GM23248 (cell line): Measurements from ENCODE around the gene LRP3. TPM values are rescaled to one million over a fixed set of nuclear protein-coding genes. Genes with fewer than 3 reads are reported as not detected.

Experiments
- DNase-seq: peaks from one replicate; pipeline ENCODE4 v3.0.0-alpha.2; 2015
- H2AFZ ChIP-seq: fragments of 200-600 bp; sonication (generic); 2 replicates; pipeline ENCODE4 v1.6.1; 2016; ENCODE audit warnings: antibody characterized with exemption
- H3F3A ChIP-seq: fragments of 200-600 bp; sonication (generic); 2 replicates; pipeline ENCODE4 v1.6.1; 2016; ENCODE audit warnings: mild to moderate bottlenecking, antibody characterized with exemption, mixed run types; ENCODE audit not compliant: insufficient read depth
- H3K27ac ChIP-seq: fragments of 200-600 bp; sonication (generic); 2 replicates; pipeline ENCODE4 v1.5.1; 2016; ENCODE audit warnings: mild to moderate bottlenecking
- H3K27me3 ChIP-seq: fragments of 200-600 bp; sonication (generic); replicated peaks from 2 replicates; pipeline ENCODE4 v1.6.1; 2016; ENCODE audit warnings: mild to moderate bottlenecking; ENCODE audit not compliant: insufficient read depth
- H3K36me3 ChIP-seq: fragments of 200-600 bp; sonication (generic); 2 replicates; pipeline ENCODE4 v1.6.1; 2016; ENCODE audit warnings: low read depth, mild to moderate bottlenecking
- H3K4me1 ChIP-seq: fragments of 200-600 bp; sonication (generic); 2 replicates; pipeline ENCODE4 v1.6.1; 2016; ENCODE audit warnings: mild to moderate bottlenecking; ENCODE audit not compliant: insufficient read depth
- H3K4me2 ChIP-seq: fragments of 200-600 bp; sonication (generic); one replicate; pipeline ENCODE4 v1.6.1; 2016; ENCODE audit warnings: mild to moderate bottlenecking; ENCODE audit not compliant: unreplicated experiment
- H3K4me3 ChIP-seq: fragments of 200-600 bp; sonication (generic); 2 replicates; pipeline ENCODE4 v1.5.1; 2016; ENCODE audit warnings: mild to moderate bottlenecking
- H3K79me2 ChIP-seq: fragments of 200-600 bp; sonication (generic); 2 replicates; pipeline ENCODE4 v1.6.1; 2016; ENCODE audit warnings: mild to moderate bottlenecking; ENCODE audit not compliant: insufficient read depth
- H3K9ac ChIP-seq: fragments of 200-600 bp; sonication (generic); 2 replicates; pipeline ENCODE4 v1.6.1; 2016; ENCODE audit warnings: mild to moderate bottlenecking
- H3K9me2 ChIP-seq: fragments of 200-600 bp; sonication (generic); 2 replicates; pipeline ENCODE4 v1.6.1; 2016; ENCODE audit warnings: mixed run types, mild to moderate bottlenecking, moderate library complexity; ENCODE audit not compliant: insufficient read depth
- H3K9me3 ChIP-seq: fragments of 200-600 bp; sonication (generic); one replicate; pipeline ENCODE4 v1.6.1; 2017; ENCODE audit warnings: low read depth
- H4K20me1 ChIP-seq: fragments of 200-600 bp; sonication (generic); 2 replicates; pipeline ENCODE4 v1.6.0; 2016; ENCODE audit not compliant: insufficient read depth
- EZH2 ChIP-seq: fragments of 200-600 bp; sonication (generic); IDR thresholded peaks from 2 replicates; pipeline ENCODE4 v1.6.1; 2018; ENCODE audit warnings: antibody characterized with exemption, mild to moderate bottlenecking; ENCODE audit not compliant: insufficient read depth, poor library complexity, severe bottlenecking
- EZH2phosphoT487 ChIP-seq: fragments of 200-600 bp; sonication (generic); IDR thresholded peaks from 2 replicates; pipeline ENCODE4 v1.6.1; 2018; ENCODE audit warnings: antibody characterized with exemption, moderate library complexity, mild to moderate bottlenecking, low read depth; ENCODE audit not compliant: insufficient read depth
- WGBS, 2 experiments: methylation state at CpG; one replicate each; pipeline ENCODE4 v1.1.6; 2015 to 2017; ENCODE audit warnings: low lambda C conversion rate in 2 of 2, low coverage in 1 of 2; ENCODE audit errors: missing lambda C conversion rate in 2 of 2; 5-methylcytosine and 5-hydroxymethylcytosine counted together
- in situ Hi-C: fragments of 300-500 bp; cut with MboI; formaldehyde crosslinking; loops from 2 replicates; pipeline ENCODE4 v1.15.0; 2020
- polyA plus RNA-seq: library from polyadenylated mRNA; unstranded; fragments of >200 nt; fragmentation: Nextera tagmentation; extraction: Ambion mirVana; gene quantifications from 2 replicates; pipeline ENCODE4 v1.2.1, GENCODE V29; 2016
- total RNA-seq: library from RNA; depleted of rRNA; stranded (reverse); fragments of >200 nt; shearing (Covaris generic); gene quantifications from 2 replicates; pipeline ENCODE4 v1.2.3, GENCODE V29; 2014

LRP3 gene
- total and polyA plus RNA-seq, 2 experiments from 2014 or later: 2.9 to 58.3 TPM

DNA sequence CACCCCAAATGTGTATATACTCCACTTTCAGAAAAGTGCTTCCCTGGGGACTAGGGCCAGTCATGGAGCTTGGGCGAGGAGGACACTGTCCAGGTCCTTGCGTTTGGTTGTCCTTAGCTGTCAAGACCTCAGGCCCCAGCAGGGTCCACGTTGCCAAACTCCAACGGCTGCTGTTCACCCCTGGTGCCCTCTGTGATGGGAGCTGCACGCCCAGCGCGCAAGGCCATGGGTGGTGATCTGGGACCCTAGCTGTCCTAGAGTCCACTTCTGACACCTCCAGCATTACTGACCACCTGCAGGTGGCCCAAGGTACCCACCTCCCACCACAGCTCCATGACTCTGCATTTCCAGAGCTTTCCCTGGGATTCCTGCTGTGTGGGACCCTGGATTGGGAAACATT, 4.0 kb downstream of the LRP3 start:
- WGBS, 2 experiments: 92 to 93% methylated on average over 6 to 7 of the region's 7 CpGs
- no peak overlapping the region for H3K4me2 ChIP-seq
- DNase-seq: no peak
- peaks cover 4% of the 10 kb centered on the region; the same call in 1 of the 2 replicates for H3K4me1 ChIP-seq
- H2AFZ ChIP-seq: no peak overlapping the region
- H4K20me1 ChIP-seq: no peaks in the 10 kb centered on the region
- H3K36me3 ChIP-seq: no peaks in the 10 kb centered on the region
- no peaks in the 10 kb centered on the region for H3K27me3 ChIP-seq
- in situ Hi-C loops: no loop called here
- H3K27ac ChIP-seq: no peak overlapping the region
- TF ChIP-seq EZH2: no peak
- TF ChIP-seq EZH2phosphoT487: no peak
- H3K9me3 ChIP-seq: no peaks in the 10 kb centered on the region
- no peak overlapping the region for H3K9ac ChIP-seq
- H3K79me2 ChIP-seq: no peaks in the 10 kb centered on the region
- no peaks in the 10 kb centered on the region; the same call in 1 of the 2 replicates for H3F3A ChIP-seq
- no peaks in the 10 kb centered on the region for H3K9me2 ChIP-seq
- no peak overlapping the region for H3K4me3 ChIP-seq

DNA sequence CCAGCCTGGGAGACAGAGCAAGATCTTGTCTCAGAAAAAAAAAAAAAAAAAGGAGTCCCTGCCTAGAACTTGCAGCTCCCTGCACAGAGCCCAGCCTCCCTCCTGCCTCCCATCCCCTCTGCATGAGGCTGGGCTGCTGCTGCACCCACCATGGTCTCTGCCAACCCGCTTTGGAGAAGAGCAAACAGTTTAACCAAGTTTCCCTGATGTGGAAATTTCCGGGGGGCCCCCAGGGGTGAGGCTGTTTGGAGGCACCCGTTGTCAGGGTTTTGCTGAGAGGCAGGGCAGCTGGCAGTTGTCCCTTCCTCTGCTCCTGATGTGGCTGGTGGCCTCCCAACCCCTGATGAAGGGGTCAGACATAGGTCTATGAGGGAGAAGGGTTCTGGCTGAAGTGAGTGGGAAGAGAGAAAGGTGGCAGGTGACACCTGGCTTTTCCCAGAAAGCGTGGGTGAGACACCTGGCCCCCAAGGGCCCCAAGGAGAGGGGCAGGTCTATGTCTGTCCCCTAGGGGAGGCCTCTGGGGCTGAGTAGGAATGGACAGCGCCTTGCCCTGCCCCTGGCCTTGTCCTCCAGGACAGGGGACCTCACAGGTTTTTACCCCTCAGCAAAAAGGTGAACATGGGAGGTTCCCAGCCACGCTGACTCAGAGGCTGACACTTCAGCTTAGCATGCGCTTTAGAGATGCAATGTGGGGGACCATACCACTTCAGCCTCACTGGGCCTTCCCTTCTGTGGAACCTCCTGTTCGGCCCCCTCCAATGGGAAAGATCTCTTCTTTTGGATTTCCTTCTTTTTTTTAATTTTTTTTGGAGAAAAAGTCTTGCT, 5.5 kb downstream of the LRP3 start:
- Histone ChIP-seq H3F3A (no peaks in the 10 kb centered on the region), H3K27ac (no peak overlapping the region), H3K4me2 (no peak overlapping the region), H3K4me1 (peaks cover 4% of the 10 kb centered on the region; the same call in 1 of the 2 replicates), H3K9me2 (no peaks in the 10 kb centered on the region), H3K79me2 (no peaks in the 10 kb centered on the region), H3K9me3 (no peaks in the 10 kb centered on the region), H3K9ac (no peak overlapping the region), H3K4me3 (no peak overlapping the region), H3K27me3 (no peaks in the 10 kb centered on the region), H3K36me3 (no peaks in the 10 kb centered on the region), H4K20me1 (no peaks in the 10 kb centered on the region), H2AFZ (no peak overlapping the region)
- WGBS, 2 experiments: 80 to 83% methylated on average over 8 of the region's 8 CpGs
- TF ChIP-seq EZH2: no peak
- no peak for TF ChIP-seq EZH2phosphoT487
- peak; percentile 14 for DNase-seq
- in situ Hi-C loops: no loop called here

- Histone ChIP-seq H3F3A (no peaks in the 10 kb centered on the region), H3K36me3 (no peaks in the 10 kb centered on the region), H3K9me3 (no peaks in the 10 kb centered on the region), H3K4me3 (no peak overlapping the region), H3K4me2 (no peak overlapping the region), H3K27ac (no peak overlapping the region), H3K9me2 (no peaks in the 10 kb centered on the region), H3K79me2 (no peaks in the 10 kb centered on the region), H2AFZ (no peak overlapping the region), H3K9ac (no peak overlapping the region), H3K27me3 (no peaks in the 10 kb centered on the region), H4K20me1 (no peaks in the 10 kb centered on the region), H3K4me1 (no peaks in the 10 kb centered on the region)
- TF ChIP-seq EZH2 (no peak), EZH2phosphoT487 (no peak)
- 81 to 85% methylated on average over 6 of the region's 6 CpGs for WGBS, 2 experiments
- no peak for DNase-seq
- in situ Hi-C loops: no loop called here
Measured at GRCh38 chr19:33201473-33201872, 7.3 kb downstream of the LRP3 start.

DNA sequence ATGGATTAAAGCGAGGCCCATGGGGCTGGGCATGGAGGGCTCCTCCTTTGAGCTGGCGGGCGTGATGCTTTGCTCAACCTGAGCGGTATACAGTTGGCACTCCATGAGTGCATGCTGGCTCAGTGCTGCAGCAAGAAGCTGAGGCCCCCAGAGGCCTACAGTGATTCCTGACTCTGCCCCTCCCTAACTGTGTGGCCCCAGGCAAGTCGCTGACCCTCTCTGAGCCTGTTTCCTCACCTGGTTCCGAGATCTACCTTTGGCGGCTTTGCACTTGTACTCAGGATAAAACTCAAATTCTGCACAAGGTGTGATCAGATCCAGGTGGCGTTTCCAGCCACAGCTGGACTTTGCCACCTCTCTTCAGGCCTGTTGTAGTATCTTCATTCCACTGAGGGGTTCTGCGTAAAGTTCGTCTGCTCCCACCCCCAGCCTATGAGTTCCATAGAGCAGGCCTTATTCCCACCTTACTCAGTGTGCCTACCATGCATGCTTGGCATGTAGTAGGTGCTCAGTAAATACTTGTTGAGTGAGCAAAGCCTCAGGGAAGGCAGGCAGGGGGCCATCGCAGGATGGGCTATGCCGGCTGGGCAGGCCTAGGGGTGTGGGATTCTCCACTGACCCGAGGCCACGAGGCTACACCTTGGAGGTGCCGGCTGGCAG, 7.9 kb downstream of the LRP3 start:
- Histone ChIP-seq H3K9ac (no peak overlapping the region), H3K27ac (no peak overlapping the region), H3K27me3 (no peaks in the 10 kb centered on the region), H3K9me3 (no peaks in the 10 kb centered on the region), H4K20me1 (no peaks in the 10 kb centered on the region), H2AFZ (no peak overlapping the region), H3K4me1 (no peaks in the 10 kb centered on the region), H3K4me2 (no peak overlapping the region), H3K36me3 (no peaks in the 10 kb centered on the region), H3K79me2 (no peaks in the 10 kb centered on the region), H3K4me3 (no peak overlapping the region), H3F3A (no peaks in the 10 kb centered on the region), H3K9me2 (no peaks in the 10 kb centered on the region)
- TF ChIP-seq EZH2 (no peak), EZH2phosphoT487 (no peak)
- DNase-seq: no peak
- WGBS, 2 experiments: 94 to 96% methylated on average over 15 of the region's 15 CpGs
- in situ Hi-C loops: no loop called here
